ENCODE measurements around the gene ARHGDIG.

DNA sequence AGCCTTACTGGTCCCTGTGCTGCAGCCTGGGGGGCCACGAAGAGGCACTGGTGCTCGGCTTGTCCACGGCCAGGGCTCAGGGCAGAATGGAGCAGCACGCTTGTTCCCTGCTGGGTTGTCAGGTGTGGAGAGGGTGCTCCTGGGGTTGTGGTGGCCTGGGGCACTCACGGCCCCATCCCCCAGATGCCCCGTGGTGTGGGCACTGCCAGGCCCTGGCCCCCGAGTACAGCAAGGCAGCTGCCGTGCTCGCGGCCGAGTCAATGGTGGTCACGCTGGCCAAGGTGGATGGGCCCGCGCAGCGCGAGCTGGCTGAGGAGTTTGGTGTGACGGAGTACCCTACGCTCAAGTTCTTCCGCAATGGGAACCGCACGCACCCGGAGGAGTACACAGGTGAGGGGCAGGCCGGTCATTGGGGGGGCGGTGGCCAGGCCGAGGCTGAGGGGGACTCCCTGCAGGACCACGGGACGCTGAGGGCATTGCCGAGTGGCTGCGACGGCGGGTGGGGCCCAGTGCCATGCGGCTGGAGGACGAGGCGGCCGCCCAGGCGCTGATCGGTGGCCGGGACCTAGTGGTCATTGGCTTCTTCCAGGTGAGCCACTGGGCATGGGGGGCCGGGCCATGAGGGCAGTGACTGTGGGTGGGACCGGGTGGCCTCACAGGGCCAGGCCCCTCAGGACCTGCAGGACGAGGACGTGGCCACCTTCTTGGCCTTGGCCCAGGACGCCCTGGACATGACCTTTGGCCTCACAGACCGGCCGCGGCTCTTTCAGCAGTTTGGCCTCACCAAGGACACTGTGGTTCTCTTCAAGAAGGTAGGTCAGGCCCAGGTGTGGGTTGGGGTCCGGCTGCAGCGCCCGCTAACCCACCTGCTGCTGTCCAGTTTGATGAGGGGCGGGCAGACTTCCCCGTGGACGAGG, 4.1 kb downstream of the ARHGDIG start:
- TF ChIP-seq, protein P1, sequence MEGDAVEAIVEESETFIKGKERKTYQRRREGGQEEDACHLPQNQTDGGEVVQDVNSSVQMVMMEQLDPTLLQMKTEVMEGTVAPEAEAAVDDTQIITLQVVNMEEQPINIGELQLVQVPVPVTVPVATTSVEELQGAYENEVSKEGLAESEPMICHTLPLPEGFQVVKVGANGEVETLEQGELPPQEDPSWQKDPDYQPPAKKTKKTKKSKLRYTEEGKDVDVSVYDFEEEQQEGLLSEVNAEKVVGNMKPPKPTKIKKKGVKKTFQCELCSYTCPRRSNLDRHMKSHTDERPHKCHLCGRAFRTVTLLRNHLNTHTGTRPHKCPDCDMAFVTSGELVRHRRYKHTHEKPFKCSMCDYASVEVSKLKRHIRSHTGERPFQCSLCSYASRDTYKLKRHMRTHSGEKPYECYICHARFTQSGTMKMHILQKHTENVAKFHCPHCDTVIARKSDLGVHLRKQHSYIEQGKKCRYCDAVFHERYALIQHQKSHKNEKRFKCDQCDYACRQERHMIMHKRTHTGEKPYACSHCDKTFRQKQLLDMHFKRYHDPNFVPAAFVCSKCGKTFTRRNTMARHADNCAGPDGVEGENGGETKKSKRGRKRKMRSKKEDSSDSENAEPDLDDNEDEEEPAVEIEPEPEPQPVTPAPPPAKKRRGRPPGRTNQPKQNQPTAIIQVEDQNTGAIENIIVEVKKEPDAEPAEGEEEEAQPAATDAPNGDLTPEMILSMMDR (IDR thresholded peaks at IDR 0.05; ENCODE audit: low read depth, low read length, poor library complexity, severe bottlenecking), result no peak
- TF ChIP-seq EZH2phosphoT487 (IDR thresholded peaks at IDR 0.05; ENCODE audit: borderline replicate concordance, low read length), result no peak

Data from DOHH2 (cell line).